ENCODE data around the gene PLPP2.
A peak's percentile ranks its signal among the peaks of the same experiment; 100 is the strongest.

The PLPP2 gene

GRCh38 chr19:291006-291521, at the start of gene PLPP2:
Gene PLPP2, minus strand, starts transcription at chr19:291403. Its CDS starts 67 bp downstream, at chr19:291336.
- DNase-seq (ENCODE audit: low spot score), result peak; percentile 34

DNA sequence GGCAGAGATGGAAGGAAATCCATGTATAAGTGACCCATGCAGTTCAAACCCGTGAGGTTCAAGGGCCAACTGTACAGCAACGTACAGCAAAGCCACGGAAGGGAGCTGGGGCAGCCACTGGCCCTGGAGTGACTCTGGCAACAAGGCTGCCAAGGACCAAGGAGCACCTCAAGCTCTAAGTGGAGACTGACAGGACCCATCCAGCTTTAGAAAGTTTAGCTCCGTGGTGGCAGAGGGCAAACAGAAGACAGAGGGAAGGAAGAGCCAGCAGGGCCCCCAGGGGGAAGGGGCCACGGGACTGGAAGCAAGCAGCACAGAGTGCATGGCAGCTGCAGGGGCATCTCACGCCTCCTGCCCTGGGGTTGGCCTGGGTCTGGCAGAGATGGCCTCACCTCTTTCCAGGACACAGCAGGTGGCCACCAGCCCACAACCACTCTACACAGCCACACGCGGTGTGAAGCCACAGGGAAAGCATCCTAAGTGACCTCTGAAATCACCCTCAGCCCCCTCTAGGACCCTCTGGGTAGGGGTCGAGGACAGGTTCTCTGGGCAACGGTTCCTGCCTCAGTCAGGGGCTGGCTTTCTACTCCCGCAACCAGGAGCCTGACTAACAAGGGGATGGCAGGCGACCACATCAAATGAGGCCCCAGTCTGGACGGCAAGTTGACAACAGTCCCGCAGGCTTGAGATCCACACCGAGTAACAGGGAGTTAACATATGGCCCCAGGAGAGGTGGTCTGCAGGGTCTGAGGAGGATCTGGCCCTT, 49.6 kb upstream of the PLPP2 start:
- DNase-seq (ENCODE audit: low spot score), result no peak

DNA sequence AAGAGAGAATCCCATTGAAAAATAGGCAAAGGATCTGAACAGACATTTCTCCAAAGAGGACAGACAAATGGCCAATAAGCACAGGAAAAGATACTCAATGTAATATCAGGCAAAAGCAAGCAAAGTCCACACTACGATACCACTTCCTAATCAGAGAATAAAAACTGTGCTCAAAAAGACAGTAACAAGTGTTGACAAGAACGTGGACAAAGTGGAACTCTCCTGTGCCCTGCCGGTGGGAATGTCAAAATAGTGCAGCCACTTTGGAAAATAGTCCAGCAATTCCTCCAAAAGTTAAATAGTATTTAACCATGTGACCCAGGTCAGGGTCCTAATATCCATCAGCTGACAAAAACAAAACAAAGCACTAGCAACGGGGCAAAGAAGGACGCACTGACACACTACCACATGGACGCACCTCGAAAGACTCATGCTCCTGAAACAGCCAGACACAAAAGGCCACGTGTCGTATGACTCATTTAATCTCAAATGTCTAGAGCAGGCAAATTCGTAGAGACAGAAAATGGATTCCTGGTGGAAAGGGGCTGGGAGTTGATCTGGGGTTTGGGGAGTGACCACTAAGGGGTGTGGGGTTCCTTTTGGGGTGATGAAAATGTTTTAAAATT, 48.2 kb upstream of the PLPP2 start:
- peak; percentile 20 for DNase-seq (ENCODE audit: low spot score)

- DNase-seq (ENCODE audit: low spot score), result no peak
Measured at GRCh38 chr19:338421-338820, 47.2 kb upstream of the PLPP2 start.

DNA sequence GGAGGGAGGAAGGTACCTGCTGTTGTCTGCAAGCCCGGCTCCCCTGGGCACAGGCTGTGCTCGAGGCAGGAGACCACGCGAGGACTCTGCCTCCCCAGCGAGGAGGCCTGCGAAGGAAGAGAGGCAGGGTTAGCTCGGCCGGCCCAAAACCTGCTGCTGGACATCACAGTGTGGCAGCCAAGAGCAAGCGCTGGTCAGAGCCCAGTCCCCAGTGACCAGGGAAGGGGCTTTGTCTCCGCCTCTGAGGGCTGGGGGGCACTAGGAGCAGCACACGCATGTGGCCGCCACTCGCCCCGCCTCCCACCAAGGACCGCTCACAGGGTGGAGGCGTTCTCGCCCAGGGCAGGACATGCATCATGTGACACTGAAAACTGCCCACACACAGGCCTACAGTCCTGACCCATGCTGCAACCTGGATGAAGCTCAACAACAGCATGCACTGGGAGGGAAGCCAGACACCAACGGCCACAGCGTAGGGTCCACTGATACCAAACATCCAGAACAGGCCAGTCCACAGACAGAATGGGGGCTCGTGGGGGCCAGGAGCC, 44.9 kb upstream of the PLPP2 start:
- DNase-seq (ENCODE audit: low spot score), result no peak

DNA sequence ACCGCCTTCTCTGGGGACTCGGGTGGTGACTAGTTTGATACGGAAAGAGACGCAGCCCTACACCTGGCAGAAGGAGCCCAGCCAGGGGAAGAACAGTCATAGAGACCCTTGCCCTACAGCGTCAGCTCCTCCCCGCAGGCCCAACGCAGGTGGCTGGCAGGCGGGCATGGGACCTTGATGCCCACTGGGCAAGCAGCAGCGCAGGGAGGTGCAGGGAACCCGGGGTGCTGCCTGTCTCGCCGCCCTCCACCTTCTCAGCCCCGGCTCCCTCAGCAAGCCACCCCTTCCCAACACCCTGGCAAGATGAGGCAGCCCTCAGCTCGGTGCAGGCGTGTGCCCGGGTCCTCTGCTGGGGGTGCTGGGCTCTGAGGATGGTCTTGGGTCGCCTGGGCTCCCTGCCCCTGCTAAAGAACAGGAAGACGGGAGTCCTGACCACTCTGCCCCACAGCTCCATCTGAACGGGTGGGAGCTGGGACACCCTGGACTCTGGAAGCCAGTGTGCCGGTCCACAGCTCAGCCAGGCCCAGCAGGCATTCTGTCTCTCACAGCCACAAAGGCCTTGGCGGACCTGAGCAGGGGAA, 44.4 kb upstream of the PLPP2 start:
- no peak for DNase-seq (ENCODE audit: low spot score)

- DNase-seq (ENCODE audit: low spot score), result no peak
Measured at GRCh38 chr19:335072-335471, 43.9 kb upstream of the PLPP2 start.

DNA sequence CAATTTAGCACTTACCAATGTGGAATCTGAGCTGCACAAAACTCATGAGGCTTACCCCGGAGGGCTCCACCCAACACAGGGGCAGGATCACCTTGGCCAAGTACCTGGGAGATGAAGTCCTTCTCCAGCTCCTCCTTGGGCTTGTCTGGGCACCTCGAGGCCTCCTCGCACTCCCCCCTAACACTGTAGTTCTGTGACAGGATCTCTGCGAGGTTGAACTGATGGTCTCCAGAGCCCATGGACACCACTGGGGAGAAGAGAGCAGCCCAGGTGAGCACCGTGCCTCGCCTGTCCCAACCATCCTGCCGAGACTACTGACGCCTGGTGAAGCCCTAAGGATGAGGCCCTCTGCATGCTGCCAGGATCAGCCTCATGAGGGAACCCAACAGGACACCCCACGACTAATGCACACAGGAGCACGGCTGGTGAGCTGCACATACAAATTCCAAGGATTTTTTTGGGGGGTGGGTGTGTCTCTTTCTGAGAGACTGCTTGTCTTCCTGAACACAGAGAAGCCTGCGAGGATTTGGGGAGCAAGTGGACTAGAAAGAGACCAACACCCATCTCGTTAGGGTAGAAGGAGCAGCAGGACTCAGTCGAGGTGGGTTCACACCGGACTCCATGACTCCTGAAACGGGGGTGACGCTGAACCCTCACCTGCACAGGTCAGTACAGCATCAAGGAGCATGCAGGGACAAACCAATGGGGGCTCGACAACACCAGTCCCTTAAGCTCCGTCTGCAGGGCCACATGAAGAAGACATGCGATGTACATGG, 43.3 kb upstream of the PLPP2 start:
- no peak for DNase-seq (ENCODE audit: low spot score)

DNA sequence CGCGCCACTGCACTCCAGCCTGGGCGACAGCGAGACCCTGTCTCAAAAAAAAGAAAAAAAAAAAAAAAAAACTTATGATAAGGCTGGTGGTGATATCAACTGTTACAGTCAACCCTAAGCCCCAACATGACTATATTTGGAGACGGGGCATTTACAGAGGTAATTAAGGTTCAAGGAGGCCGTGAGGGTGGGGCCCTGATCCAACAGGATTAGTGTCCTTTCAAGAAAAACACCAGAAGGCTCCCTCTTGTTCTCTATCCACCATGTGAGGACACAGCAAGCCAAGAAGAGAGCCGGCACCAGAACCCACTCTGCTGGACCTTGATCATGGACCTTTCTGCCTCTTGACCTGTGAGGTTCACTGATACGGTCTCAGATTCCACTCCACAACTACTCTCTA, 39.3 kb upstream of the PLPP2 start:
- DNase-seq (ENCODE audit: low spot score), result no peak

- no peak for DNase-seq (ENCODE audit: low spot score)
Measured at GRCh38 chr19:329876-330275, 38.7 kb upstream of the PLPP2 start.

GRCh38 chr19:328025-328505, 36.9 kb upstream of the PLPP2 start:
- DNase-seq (ENCODE audit: low spot score), result peak; percentile 15

DNA sequence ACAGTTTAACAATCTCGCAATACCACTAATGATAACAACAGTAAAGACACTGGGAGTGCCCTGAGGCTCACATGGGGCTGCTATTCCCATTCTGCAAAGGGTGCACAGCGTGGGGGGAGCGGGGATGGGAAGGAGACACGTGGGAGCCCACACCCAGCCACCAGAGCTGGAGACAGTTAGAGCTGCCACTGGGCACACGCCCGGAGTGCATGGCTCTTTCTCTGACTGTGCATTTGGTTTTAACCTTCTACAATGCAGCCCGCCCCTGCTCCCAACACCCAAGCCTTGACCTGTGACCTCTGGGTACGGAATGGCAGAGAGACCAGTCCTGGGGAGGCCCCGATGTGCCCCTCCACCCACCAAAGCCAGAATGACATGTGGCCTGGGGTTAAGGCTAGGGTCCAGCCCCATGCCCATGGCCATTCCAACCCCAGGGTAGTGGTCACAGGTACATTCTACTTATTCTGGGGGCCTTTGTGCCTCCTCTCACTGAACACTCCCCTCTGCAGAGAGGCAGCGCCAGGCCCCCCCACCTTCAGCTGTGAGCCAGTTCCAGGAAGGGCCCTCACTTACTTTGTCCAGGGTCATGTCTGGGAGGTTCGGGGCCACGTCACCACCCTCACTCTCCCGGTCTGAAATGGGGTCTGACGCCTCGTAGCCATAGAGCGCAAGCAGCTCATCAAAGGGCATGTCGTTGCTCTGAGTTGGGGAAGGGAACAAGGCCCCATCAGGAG, 36.3 kb upstream of the PLPP2 start:
- DNase-seq (ENCODE audit: low spot score), result no peak

- DNase-seq (ENCODE audit: low spot score), result no peak
Measured at GRCh38 chr19:326871-327270, 35.7 kb upstream of the PLPP2 start.

- no peak for DNase-seq (ENCODE audit: low spot score)
Measured at GRCh38 chr19:325937-326565, 34.8 kb upstream of the PLPP2 start.

GRCh38 chr19:325173-325936, 34.2 kb upstream of the PLPP2 start:
- no peak for DNase-seq (ENCODE audit: low spot score)

- no peak for DNase-seq (ENCODE audit: low spot score)
Measured at GRCh38 chr19:324716-325115, 33.5 kb upstream of the PLPP2 start.

DNA sequence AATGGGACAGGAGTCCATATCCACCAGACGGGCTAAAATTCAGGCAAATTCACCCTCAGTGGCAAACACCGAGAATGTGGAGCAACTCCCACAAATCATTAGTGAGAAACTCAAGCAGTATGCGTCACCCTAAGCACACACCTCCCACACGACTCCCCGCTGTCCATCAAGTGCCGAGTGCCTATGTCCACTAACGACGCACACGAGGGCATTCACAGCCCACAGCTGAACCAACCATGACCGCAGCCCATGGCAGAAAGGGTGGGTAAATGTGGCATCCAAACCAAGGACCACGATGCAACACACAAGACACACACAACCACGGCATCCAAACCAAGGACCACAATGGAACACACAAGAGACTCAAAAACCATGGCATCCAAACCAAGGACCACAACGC, 31.4 kb upstream of the PLPP2 start:
- DNase-seq (ENCODE audit: low spot score), result no peak

DNA sequence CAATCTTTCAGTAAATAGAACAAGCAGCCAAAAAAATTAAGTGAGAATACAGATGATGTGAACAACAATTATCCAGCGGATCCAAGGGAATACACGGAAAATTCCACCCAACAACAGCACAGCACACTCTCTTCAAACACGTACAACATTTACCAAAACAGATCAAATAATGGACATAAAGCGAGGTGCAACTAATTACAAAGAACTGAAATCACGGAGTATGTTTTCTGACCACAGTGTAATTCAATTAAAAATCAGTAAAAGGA, 27.2 kb upstream of the PLPP2 start:
- DNase-seq (ENCODE audit: low spot score), result no peak

DNA sequence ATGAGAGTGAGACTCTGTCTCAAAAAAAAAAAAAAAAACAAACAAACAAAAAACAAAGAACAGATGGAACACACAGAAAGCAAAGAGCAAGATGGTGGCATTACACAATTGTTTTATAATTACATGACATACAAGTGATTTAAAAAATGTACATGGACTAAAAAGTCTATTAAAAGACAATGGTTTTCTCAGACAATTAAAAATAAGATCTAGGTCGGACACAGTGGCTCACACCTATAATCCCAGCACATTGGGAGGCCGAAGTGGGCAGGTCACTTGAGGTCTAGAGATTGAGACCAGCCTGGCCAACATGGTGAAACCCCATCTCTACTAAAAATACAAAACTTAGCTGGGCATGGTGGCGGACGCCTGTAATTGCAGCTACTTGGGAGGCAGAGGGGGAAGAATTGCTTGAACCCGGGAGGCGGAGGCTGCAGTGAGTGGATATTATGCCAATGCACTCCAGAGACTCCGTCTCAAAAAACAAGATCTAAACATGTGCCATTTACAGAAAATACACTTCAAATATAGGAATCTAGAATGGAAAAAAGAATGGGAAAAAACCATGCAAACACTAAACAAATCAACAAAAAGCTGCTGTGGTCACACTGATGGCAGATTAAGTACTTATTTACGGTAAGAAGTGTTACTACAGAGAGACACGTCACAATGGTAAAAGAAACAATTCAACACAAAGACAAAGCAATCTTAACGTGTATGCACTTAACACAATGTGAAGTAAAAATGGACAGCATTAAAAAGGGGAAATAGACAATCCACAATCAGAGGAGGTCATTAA, 26.7 kb upstream of the PLPP2 start:
- DNase-seq (ENCODE audit: low spot score), result no peak

DNA sequence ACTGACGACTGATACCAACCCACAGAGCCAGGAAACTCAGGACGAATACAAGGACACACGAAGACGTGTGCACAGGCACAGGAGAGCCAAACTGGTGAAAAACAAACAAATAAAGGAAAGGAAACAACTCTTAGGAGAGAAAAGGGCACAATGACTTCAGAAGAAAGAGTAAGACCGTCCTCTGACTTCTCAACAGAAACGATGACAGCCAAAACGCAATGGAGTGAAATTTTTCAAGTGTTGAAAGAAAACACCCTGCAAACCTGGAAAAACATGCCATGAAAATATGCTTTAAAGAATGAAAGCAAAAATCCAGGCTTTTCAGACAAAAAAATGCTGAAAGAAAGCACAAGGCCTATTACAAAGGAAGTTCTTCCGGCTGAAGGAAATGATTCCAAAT, 24.6 kb upstream of the PLPP2 start:
- no peak for DNase-seq (ENCODE audit: low spot score)

All from RKO (cell line).